Uterus (tissue), 2 donors: ENCODE results near the gene PRODH2.

Experiments used
- POLR2A ChIP-seq, 2 donors: fragments of 450-650 bp; IDR thresholded peaks; one replicate each; pipeline ENCODE4 v1.6.1; 2016; ENCODE audit warnings: antibody characterized with exemption in 2 of 2, mild to moderate bottlenecking in 1 of 2, moderate library complexity in 1 of 2
- TF ChIP-seq, protein P1 (sequence below), 4 experiments: fragments of 200-600 bp in 2 of 4; fragments of 450-650 bp in 2 of 4; sonication (generic) in 2 of 4; IDR thresholded peaks; one replicate each; pipeline ENCODE4 v1.5.1; 2016 to 2019; ENCODE audit warnings: antibody characterized with exemption in 4 of 4, mild to moderate bottlenecking in 2 of 4, moderate library complexity in 1 of 4

DNA sequence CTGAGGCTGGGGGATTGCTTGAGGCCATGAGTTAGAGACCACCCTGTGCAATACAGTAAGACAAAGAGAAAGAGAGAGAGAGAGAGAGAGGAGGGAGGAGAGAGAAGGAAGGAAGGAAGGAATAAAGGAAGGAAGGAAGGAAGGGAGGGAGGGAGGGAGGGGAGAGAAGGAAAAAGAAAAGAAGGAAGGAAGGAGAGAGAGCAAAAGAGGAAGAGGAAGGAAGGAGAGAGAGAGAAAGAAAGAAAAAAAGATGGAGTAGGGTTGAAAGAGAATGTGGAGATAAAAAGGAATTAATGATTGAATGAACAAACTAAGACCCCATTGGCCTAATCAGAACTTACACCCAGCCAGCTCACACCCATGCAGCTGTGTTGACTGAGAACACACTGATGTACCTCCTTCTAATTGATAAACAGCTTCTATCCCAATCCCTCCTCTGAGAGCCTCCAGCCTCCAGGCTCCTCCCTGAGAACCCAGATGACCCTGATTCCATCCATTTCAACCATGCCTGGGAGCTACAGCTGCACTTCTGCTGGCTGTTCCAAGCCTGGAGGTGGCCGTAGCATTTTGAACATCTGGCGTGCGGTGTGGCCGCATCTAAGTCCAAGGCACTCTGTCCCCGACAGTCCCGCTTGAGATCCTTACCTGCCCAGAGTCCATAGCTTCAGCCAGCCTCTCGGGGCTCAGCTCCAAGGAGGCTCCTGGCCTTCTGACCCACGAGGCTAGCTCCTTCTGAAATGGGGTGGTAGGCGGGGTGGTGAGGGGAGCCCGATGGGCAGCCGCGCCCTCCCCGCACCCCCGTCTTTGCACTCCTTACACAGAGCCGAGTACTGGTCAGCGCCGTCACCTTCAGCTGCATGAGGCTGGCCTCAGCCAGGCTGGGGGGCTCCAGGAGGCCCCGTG lies 1.1 kb downstream of the PRODH2 start:
- TF ChIP-seq, protein P1, sequence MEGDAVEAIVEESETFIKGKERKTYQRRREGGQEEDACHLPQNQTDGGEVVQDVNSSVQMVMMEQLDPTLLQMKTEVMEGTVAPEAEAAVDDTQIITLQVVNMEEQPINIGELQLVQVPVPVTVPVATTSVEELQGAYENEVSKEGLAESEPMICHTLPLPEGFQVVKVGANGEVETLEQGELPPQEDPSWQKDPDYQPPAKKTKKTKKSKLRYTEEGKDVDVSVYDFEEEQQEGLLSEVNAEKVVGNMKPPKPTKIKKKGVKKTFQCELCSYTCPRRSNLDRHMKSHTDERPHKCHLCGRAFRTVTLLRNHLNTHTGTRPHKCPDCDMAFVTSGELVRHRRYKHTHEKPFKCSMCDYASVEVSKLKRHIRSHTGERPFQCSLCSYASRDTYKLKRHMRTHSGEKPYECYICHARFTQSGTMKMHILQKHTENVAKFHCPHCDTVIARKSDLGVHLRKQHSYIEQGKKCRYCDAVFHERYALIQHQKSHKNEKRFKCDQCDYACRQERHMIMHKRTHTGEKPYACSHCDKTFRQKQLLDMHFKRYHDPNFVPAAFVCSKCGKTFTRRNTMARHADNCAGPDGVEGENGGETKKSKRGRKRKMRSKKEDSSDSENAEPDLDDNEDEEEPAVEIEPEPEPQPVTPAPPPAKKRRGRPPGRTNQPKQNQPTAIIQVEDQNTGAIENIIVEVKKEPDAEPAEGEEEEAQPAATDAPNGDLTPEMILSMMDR (IDR thresholded peaks at IDR 0.05), result no peak
- no peak for TF ChIP-seq POLR2A (IDR thresholded peaks at IDR 0.05)
